OCI-LY3 (cell line): ENCODE measurements around the gene JAK2.

Source experiments
- H2AFZ ChIP-seq: fragments of 200-600, 300-600 bp; shearing (Covaris generic); 2 replicates; pipeline ENCODE4 v1.6.0; 2014; ENCODE audit warnings: antibody characterized with exemption, low read depth, low read length
- H3K27ac ChIP-seq: fragments of 200-600, 300-600 bp; sonication (generic); 2 replicates; pipeline ENCODE4 v1.5.1; 2014; ENCODE audit warnings: mild to moderate bottlenecking, low read length, moderate library complexity, mixed read lengths
- H3K27me3 ChIP-seq: fragments of 200-600, 300-600 bp; sonication (generic); 2 replicates; pipeline ENCODE4 v1.6.1; 2014; ENCODE audit warnings: low read depth, low read length, mixed read lengths
- H3K36me3 ChIP-seq: fragments of 200-600, 300-600 bp; sonication (generic); replicated peaks from 2 replicates; pipeline ENCODE3; 2014; ENCODE audit warnings: low read depth, low read length, mixed read lengths
- H3K4me1 ChIP-seq: fragments of 300-600, 200-600 bp; sonication (generic); 2 replicates; pipeline ENCODE4 v1.6.1; 2014; ENCODE audit warnings: low read length, mixed read lengths
- H3K4me2 ChIP-seq: fragments of 200-600, 300-600 bp; sonication (generic); 2 replicates; pipeline ENCODE4 v1.6.1; 2014; ENCODE audit warnings: low read length, mixed read lengths
- H3K4me3 ChIP-seq: fragments of 300-600, 200-600 bp; sonication (generic); 2 replicates; pipeline ENCODE4 v1.5.1; 2014; ENCODE audit warnings: antibody characterized with exemption, mild to moderate bottlenecking, low read length, moderate library complexity
- H3K79me2 ChIP-seq: fragments of 300-600, 200-600 bp; shearing (Covaris generic); 2 replicates; pipeline ENCODE4 v1.6.1; 2014; ENCODE audit warnings: mild to moderate bottlenecking, low read length, mixed read lengths
- H3K9ac ChIP-seq: fragments of 300-600, 200-600 bp; shearing (Covaris generic); 2 replicates; pipeline ENCODE4 v1.6.0; 2014; ENCODE audit warnings: mild to moderate bottlenecking, low read length, moderate library complexity
- H3K9me3 ChIP-seq: fragments of 200-600, 300-600 bp; shearing (Covaris generic); 2 replicates; pipeline ENCODE4 v1.6.1; 2014; ENCODE audit warnings: low read length, mixed read lengths; ENCODE audit not compliant: insufficient read depth
- H4K20me1 ChIP-seq: fragments of 200-600, 300-600 bp; sonication (generic); 2 replicates; pipeline ENCODE4 v1.6.1; 2016; ENCODE audit warnings: low read length, mixed read lengths; ENCODE audit not compliant: insufficient read depth
- EZH2phosphoT487 ChIP-seq: fragments of 200-600 bp; shearing (Covaris generic); IDR thresholded peaks from 2 replicates; pipeline ENCODE4 v1.6.1; 2018; ENCODE audit warnings: antibody characterized with exemption, mixed run types, low read depth
- TF ChIP-seq, protein P1 (sequence below): fragments of 200-600, 300-600 bp; sonication (generic); IDR thresholded peaks from 2 replicates; pipeline ENCODE4 v1.5.1; 2014; ENCODE audit warnings: antibody characterized with exemption, low read length, low read depth

Gene JAK2

DNA sequence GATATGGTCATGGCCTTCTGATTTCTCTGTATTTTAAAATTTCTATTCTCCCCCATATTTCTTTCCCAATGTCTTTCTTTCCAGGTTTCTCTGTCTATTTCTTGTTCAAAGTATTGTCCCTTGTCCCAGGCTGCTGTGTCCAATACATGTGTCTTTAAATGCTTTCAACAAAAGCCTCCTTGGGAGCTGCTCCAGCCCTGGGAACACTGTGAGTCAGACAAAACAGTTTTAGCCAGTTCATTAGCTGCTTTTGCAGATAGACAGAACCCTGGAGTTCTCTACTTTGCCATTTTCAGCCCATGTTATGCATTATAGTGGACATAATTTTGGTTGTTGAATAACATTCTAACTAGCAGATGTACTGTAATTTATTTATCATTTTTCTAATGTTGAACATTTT lies 20.5 kb upstream of the JAK2 start:
- Histone ChIP-seq H3K36me3 (peaks cover 12% of the 10 kb centered on the region), H3K79me2 (no peaks in the 10 kb centered on the region), H3K27me3 (no peaks in the 10 kb centered on the region), H2AFZ (no peak overlapping the region), H3K4me1 (peaks cover 8% of the 10 kb centered on the region; the same call in 1 of the 2 replicates), H3K9ac (no peak overlapping the region), H4K20me1 (no peaks in the 10 kb centered on the region), H3K9me3 (no peaks in the 10 kb centered on the region), H3K4me3 (no peak overlapping the region), H3K27ac (no peak overlapping the region), H3K4me2 (no peak overlapping the region)
- TF ChIP-seq, protein P1, sequence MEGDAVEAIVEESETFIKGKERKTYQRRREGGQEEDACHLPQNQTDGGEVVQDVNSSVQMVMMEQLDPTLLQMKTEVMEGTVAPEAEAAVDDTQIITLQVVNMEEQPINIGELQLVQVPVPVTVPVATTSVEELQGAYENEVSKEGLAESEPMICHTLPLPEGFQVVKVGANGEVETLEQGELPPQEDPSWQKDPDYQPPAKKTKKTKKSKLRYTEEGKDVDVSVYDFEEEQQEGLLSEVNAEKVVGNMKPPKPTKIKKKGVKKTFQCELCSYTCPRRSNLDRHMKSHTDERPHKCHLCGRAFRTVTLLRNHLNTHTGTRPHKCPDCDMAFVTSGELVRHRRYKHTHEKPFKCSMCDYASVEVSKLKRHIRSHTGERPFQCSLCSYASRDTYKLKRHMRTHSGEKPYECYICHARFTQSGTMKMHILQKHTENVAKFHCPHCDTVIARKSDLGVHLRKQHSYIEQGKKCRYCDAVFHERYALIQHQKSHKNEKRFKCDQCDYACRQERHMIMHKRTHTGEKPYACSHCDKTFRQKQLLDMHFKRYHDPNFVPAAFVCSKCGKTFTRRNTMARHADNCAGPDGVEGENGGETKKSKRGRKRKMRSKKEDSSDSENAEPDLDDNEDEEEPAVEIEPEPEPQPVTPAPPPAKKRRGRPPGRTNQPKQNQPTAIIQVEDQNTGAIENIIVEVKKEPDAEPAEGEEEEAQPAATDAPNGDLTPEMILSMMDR = no peak
- TF ChIP-seq EZH2phosphoT487 = no peak

DNA sequence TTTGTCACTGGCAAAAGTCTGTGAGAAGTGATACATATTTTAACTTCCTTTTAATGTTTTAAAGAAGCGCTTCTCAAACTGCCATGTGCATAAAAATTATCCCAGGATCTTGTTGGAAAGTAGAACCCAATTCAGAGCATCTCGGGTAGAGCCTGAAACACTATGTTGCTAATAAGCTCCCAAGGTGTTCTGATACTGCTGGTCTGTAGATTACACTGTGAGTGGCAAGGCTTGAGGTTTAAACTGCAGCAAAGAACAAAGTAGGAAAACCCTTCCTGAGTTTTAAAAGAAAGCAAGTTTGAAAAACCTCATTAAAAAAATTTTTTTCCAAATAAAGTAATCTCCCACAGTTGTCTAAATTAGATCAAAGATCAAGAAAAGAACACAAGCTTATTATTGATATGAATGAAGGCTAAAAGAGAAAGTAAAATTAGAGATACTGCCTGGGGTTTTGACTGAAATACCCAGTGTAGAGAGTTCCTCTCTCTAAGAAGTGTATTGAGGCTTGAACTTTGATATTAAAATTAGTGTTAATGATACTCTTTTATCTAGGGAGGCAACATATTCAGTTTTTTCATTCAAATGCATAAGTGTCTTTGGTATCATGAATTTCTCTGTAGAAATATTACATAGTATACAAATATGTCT lies 19.8 kb upstream of the JAK2 start:
- H3K4me3 ChIP-seq = no peak overlapping the region
- no peaks in the 10 kb centered on the region for H3K9me3 ChIP-seq
- no peak overlapping the region for H2AFZ ChIP-seq
- H3K4me2 ChIP-seq = no peak overlapping the region
- no peaks in the 10 kb centered on the region for H4K20me1 ChIP-seq
- H3K79me2 ChIP-seq = no peaks in the 10 kb centered on the region
- peaks cover 12% of the 10 kb centered on the region for H3K36me3 ChIP-seq
- H3K9ac ChIP-seq = no peak overlapping the region
- no peak overlapping the region for H3K27ac ChIP-seq
- H3K27me3 ChIP-seq = no peaks in the 10 kb centered on the region
- TF ChIP-seq, protein P1 = no peak
- TF ChIP-seq EZH2phosphoT487 = no peak
- peaks cover 13% of the 10 kb centered on the region for H3K4me1 ChIP-seq

DNA sequence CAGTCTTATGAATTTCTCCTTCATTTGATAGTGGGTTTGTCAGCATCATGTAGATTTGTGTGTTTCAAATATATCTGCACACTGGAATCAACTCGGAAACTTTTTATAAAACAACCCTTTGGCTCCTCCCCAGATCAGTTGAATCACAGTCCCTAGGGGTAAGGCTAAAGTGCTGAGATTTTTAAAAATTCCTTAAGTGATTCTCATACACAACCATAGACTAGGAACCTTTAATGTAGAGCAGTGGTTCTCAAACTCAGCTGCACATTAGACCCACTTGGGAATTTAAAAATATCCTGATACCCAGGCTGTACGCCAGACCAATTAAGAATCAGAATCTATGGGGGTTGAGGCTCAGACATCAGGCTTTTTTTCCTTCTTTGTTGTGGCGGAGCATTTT lies 17.5 kb upstream of the JAK2 start:
- Histone ChIP-seq H3K9ac (no peak overlapping the region), H2AFZ (no peak overlapping the region), H3K79me2 (no peaks in the 10 kb centered on the region), H3K27ac (no peak overlapping the region), H3K9me3 (no peaks in the 10 kb centered on the region), H4K20me1 (no peaks in the 10 kb centered on the region), H3K27me3 (no peaks in the 10 kb centered on the region), H3K4me3 (no peak overlapping the region), H3K4me1 (peaks cover 34% of the 10 kb centered on the region), H3K4me2 (no peak overlapping the region), H3K36me3 (peaks cover 12% of the 10 kb centered on the region)
- TF ChIP-seq, protein P1 = no peak
- TF ChIP-seq EZH2phosphoT487 = no peak

DNA sequence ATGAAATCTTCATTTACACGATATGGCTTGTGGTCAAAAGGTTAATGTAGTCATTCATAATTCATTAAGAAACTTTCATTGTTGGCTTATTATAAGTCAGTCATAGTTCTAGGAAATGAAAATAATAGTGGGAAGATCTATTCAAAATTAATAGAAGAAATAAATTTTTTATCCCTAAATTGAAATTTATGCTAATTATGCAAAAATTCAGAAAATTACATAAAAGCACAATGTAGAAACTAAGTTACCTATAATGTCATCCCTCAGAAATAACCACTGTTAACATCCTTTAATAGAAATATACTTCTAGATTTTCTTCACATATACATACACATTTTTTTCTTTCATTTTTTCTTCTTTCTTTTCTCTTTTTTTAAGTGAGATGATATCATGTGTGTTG lies 15.9 kb upstream of the JAK2 start:
- Histone ChIP-seq H3K27me3 (no peaks in the 10 kb centered on the region), H2AFZ (no peak overlapping the region), H3K9me3 (no peaks in the 10 kb centered on the region), H3K79me2 (no peaks in the 10 kb centered on the region), H3K4me3 (no peak overlapping the region), H3K9ac (no peak overlapping the region), H3K36me3 (peaks cover 5% of the 10 kb centered on the region), H4K20me1 (no peaks in the 10 kb centered on the region), H3K27ac (no peak overlapping the region), H3K4me1 (peaks cover 47% of the 10 kb centered on the region), H3K4me2 (no peak overlapping the region)
- TF ChIP-seq, protein P1 = no peak
- no peak for TF ChIP-seq EZH2phosphoT487
